ENCODE results near the gene PSAP.

PSAP gene

GRCh38 chr10:71836596-71836974, 14.5 kb downstream of the PSAP start:
- H3K4me3 Mint-ChIP-seq = no peak overlapping the region
- H3K27me3 Mint-ChIP-seq = no peaks in the 10 kb centered on the region
- no peaks in the 10 kb centered on the region for H3K9me3 Mint-ChIP-seq
- H3K4me1 Mint-ChIP-seq = peaks cover 45% of the 10 kb centered on the region
- ATAC-seq (replicated peaks; ENCODE audit: extremely low read depth, poor library complexity, severe bottlenecking) (no peak), DNase-seq (ENCODE audit: low spot score in 2 of 2) (no peak)
- H3K36me3 Mint-ChIP-seq (ENCODE audit: insufficient read depth) = peaks cover 14% of the 10 kb centered on the region
- no peak overlapping the region for H3K27ac Mint-ChIP-seq (ENCODE audit: low read depth)

- no peak overlapping the region for H3K27ac Mint-ChIP-seq (ENCODE audit: low read depth)
- H3K4me1 Mint-ChIP-seq = peaks cover 45% of the 10 kb centered on the region
- DNase-seq (ENCODE audit: low spot score in 2 of 2) (no peak), ATAC-seq (replicated peaks; ENCODE audit: extremely low read depth, poor library complexity, severe bottlenecking) (no peak)
- no peak overlapping the region for H3K4me3 Mint-ChIP-seq
- H3K36me3 Mint-ChIP-seq (ENCODE audit: insufficient read depth) = peaks cover 16% of the 10 kb centered on the region
- H3K27me3 Mint-ChIP-seq = no peaks in the 10 kb centered on the region
- H3K9me3 Mint-ChIP-seq = no peaks in the 10 kb centered on the region
These were observed 15.1 kb downstream of the PSAP start for GRCh38 chr10:71835671-71836595.

- no peak for ATAC-seq (replicated peaks; ENCODE audit: extremely low read depth, poor library complexity, severe bottlenecking)
- no peak for DNase-seq (ENCODE audit: low spot score in 2 of 2)
- H3K27ac Mint-ChIP-seq (ENCODE audit: low read depth) = no peak overlapping the region
- H3K9me3 Mint-ChIP-seq = no peaks in the 10 kb centered on the region
- no peak overlapping the region for H3K4me3 Mint-ChIP-seq
- peaks cover 34% of the 10 kb centered on the region for H3K4me1 Mint-ChIP-seq
- peaks cover 27% of the 10 kb centered on the region for H3K36me3 Mint-ChIP-seq (ENCODE audit: insufficient read depth)
- no peaks in the 10 kb centered on the region for H3K27me3 Mint-ChIP-seq
These were observed 16.7 kb downstream of the PSAP start for GRCh38 chr10:71834343-71834674.

- Mint-ChIP-seq H3K4me1 (peaks cover 30% of the 10 kb centered on the region), H3K27me3 (no peaks in the 10 kb centered on the region), H3K27ac (ENCODE audit: low read depth) (no peak overlapping the region), H3K4me3 (no peak overlapping the region), H3K9me3 (no peaks in the 10 kb centered on the region), H3K36me3 (ENCODE audit: insufficient read depth) (peaks cover 33% of the 10 kb centered on the region)
- ATAC-seq (replicated peaks; ENCODE audit: extremely low read depth, poor library complexity, severe bottlenecking) = no peak
- no peak for DNase-seq (ENCODE audit: low spot score in 2 of 2)
These were observed 17.4 kb downstream of the PSAP start for GRCh38 chr10:71833451-71834342.

GRCh38 chr10:71832967-71833366, 18.1 kb downstream of the PSAP start:
- ATAC-seq (replicated peaks; ENCODE audit: extremely low read depth, poor library complexity, severe bottlenecking) (no peak), DNase-seq (ENCODE audit: low spot score in 2 of 2) (no peak)
- Mint-ChIP-seq H3K4me1 (peaks cover 23% of the 10 kb centered on the region), H3K9me3 (no peaks in the 10 kb centered on the region), H3K27me3 (no peaks in the 10 kb centered on the region), H3K36me3 (ENCODE audit: insufficient read depth) (peaks cover 34% of the 10 kb centered on the region), H3K27ac (ENCODE audit: low read depth) (no peak overlapping the region), H3K4me3 (no peak overlapping the region)

GRCh38 chr10:71831646-71832552, 19.2 kb downstream of the PSAP start:
- Mint-ChIP-seq H3K4me3 (no peak overlapping the region), H3K9me3 (no peaks in the 10 kb centered on the region), H3K27ac (ENCODE audit: low read depth) (no peak overlapping the region), H3K27me3 (no peaks in the 10 kb centered on the region), H3K36me3 (ENCODE audit: insufficient read depth) (peaks cover 43% of the 10 kb centered on the region), H3K4me1 (peaks cover 12% of the 10 kb centered on the region)
- ATAC-seq (replicated peaks; ENCODE audit: extremely low read depth, poor library complexity, severe bottlenecking) (no peak), DNase-seq (ENCODE audit: low spot score in 2 of 2) (no peak)

GRCh38 chr10:71830726-71831125, 20.3 kb downstream of the PSAP start:
- no peaks in the 10 kb centered on the region for H3K9me3 Mint-ChIP-seq
- DNase-seq (ENCODE audit: low spot score in 2 of 2) = no peak
- no peak for ATAC-seq (replicated peaks; ENCODE audit: extremely low read depth, poor library complexity, severe bottlenecking)
- H3K4me1 Mint-ChIP-seq = peaks cover under 1% of the 10 kb centered on the region
- no peak overlapping the region for H3K4me3 Mint-ChIP-seq
- H3K36me3 Mint-ChIP-seq (ENCODE audit: insufficient read depth) = peaks cover 53% of the 10 kb centered on the region
- no peak overlapping the region for H3K27ac Mint-ChIP-seq (ENCODE audit: low read depth)
- H3K27me3 Mint-ChIP-seq = no peaks in the 10 kb centered on the region

GRCh38 chr10:71829896-71830295, 21.2 kb downstream of the PSAP start:
- Mint-ChIP-seq H3K4me3 (no peak overlapping the region), H3K27me3 (no peaks in the 10 kb centered on the region), H3K27ac (ENCODE audit: low read depth) (no peak overlapping the region), H3K9me3 (no peaks in the 10 kb centered on the region), H3K4me1 (no peaks in the 10 kb centered on the region), H3K36me3 (ENCODE audit: insufficient read depth) (peaks cover 56% of the 10 kb centered on the region)
- ATAC-seq (replicated peaks; ENCODE audit: extremely low read depth, poor library complexity, severe bottlenecking) = no peak
- no peak for DNase-seq (ENCODE audit: low spot score in 2 of 2)

GRCh38 chr10:71829171-71829570, 21.9 kb downstream of the PSAP start:
- ATAC-seq (replicated peaks; ENCODE audit: extremely low read depth, poor library complexity, severe bottlenecking) = no peak
- Mint-ChIP-seq H3K27me3 (no peaks in the 10 kb centered on the region), H3K36me3 (ENCODE audit: insufficient read depth) (peaks cover 58% of the 10 kb centered on the region), H3K27ac (ENCODE audit: low read depth) (no peak overlapping the region), H3K4me1 (no peaks in the 10 kb centered on the region), H3K4me3 (no peak overlapping the region), H3K9me3 (no peaks in the 10 kb centered on the region)
- DNase-seq (ENCODE audit: low spot score in 2 of 2) = no peak

GRCh38 chr10:71828702-71829101, 22.3 kb downstream of the PSAP start:
- no peaks in the 10 kb centered on the region for H3K4me1 Mint-ChIP-seq
- no peaks in the 10 kb centered on the region for H3K9me3 Mint-ChIP-seq
- no peak overlapping the region for H3K4me3 Mint-ChIP-seq
- no peaks in the 10 kb centered on the region for H3K27me3 Mint-ChIP-seq
- H3K27ac Mint-ChIP-seq (ENCODE audit: low read depth) = no peak overlapping the region
- no peak for ATAC-seq (replicated peaks; ENCODE audit: extremely low read depth, poor library complexity, severe bottlenecking)
- H3K36me3 Mint-ChIP-seq (ENCODE audit: insufficient read depth) = peaks cover 59% of the 10 kb centered on the region
- no peak for DNase-seq (ENCODE audit: low spot score in 2 of 2)

GRCh38 chr10:71827852-71828251, 23.2 kb downstream of the PSAP start:
- DNase-seq (ENCODE audit: low spot score in 2 of 2) = no peak
- Mint-ChIP-seq H3K27ac (ENCODE audit: low read depth) (no peak overlapping the region), H3K4me3 (no peak overlapping the region), H3K36me3 (ENCODE audit: insufficient read depth) (peaks cover 63% of the 10 kb centered on the region), H3K27me3 (no peaks in the 10 kb centered on the region), H3K4me1 (no peaks in the 10 kb centered on the region), H3K9me3 (no peaks in the 10 kb centered on the region)
- ATAC-seq (replicated peaks; ENCODE audit: extremely low read depth, poor library complexity, severe bottlenecking) = no peak

GRCh38 chr10:71825217-71825616, 25.8 kb downstream of the PSAP start:
- H3K4me1 Mint-ChIP-seq = peaks cover 14% of the 10 kb centered on the region
- no peak for DNase-seq (ENCODE audit: low spot score in 2 of 2)
- H3K27me3 Mint-ChIP-seq = no peaks in the 10 kb centered on the region
- H3K36me3 Mint-ChIP-seq (ENCODE audit: insufficient read depth) = peaks cover 52% of the 10 kb centered on the region
- no peak for ATAC-seq (replicated peaks; ENCODE audit: extremely low read depth, poor library complexity, severe bottlenecking)
- no peak overlapping the region for H3K4me3 Mint-ChIP-seq
- H3K9me3 Mint-ChIP-seq = no peaks in the 10 kb centered on the region
- no peak overlapping the region for H3K27ac Mint-ChIP-seq (ENCODE audit: low read depth)
